Panc1 (cell line): Measurements from ENCODE around the gene PPCDC. TPM values are rescaled to one million over a fixed set of nuclear protein-coding genes. Genes with fewer than 3 reads are reported as not detected.

Experiments
- ATAC-seq: fragments of 200-7000 bp; cut with Tn5 transposase; 2 replicates; pipeline ENCODE4 v1.9.1; 2020; ENCODE audit warnings: mild to moderate bottlenecking, moderate library complexity
- BruUV-seq: library from RNA; stranded (reverse); fragments of 400-500 nt; replicated peaks from 2 replicates; lab custom pipeline; 2021; lab: Mats Ljungman, UMichigan
- CTCF ChIA-PET: fragments of 300-600 bp; sonication (Branson Sonifier 250); formaldehyde crosslinking; loops from one replicate; lab custom pipeline; 2022; ENCODE audit warnings: antibody characterized with exemption; lab: Charles Lee
- POLR2A ChIA-PET: fragments of 300-600 bp; sonication (Branson Sonifier 250); formaldehyde crosslinking; loops from one replicate; lab custom pipeline; 2022; ENCODE audit warnings: antibody characterized with exemption; lab: Charles Lee
- DNase-seq: peaks from one replicate; pipeline ENCODE4 v3.0.0-alpha.2; 2010; ENCODE audit warnings: low read depth, low spot score
- H3K27ac ChIP-seq: 2 replicates; pipeline ENCODE4 v1.5.1; 2011; ENCODE audit warnings: mild to moderate bottlenecking, low read length, inconsistent platforms
- H3K27me3 ChIP-seq: fragments of 200-500 bp; sonication (Bioruptor generic); 2 replicates; pipeline ENCODE4 v1.6.0; 2014; ENCODE audit warnings: low read length, inconsistent platforms; ENCODE audit not compliant: control insufficient read depth, insufficient read depth
- H3K36me3 ChIP-seq: fragments of 200-500 bp; sonication (Bioruptor generic); 2 replicates; pipeline ENCODE4 v1.5.1; 2014; ENCODE audit warnings: inconsistent platforms, mild to moderate bottlenecking, low read length, moderate library complexity; ENCODE audit not compliant: control insufficient read depth, insufficient read depth
- H3K4me1 ChIP-seq: 2 replicates; pipeline ENCODE4 v1.5.1; 2011; ENCODE audit warnings: inconsistent platforms, mild to moderate bottlenecking, low read length, moderate library complexity; ENCODE audit not compliant: control insufficient read depth, insufficient read depth
- H3K4me3 ChIP-seq, 2 experiments: 2 replicates each; pipeline ENCODE4 v1.5.1; 2011 to 2012; ENCODE audit warnings: low read depth in 2 of 2, low read length in 2 of 2, mild to moderate bottlenecking in 2 of 2, inconsistent platforms in 1 of 2, moderate library complexity in 1 of 2
- H3K9me3 ChIP-seq: fragments of 200-500 bp; sonication (Bioruptor generic); 2 replicates; pipeline ENCODE4 v1.5.1; 2014; ENCODE audit warnings: low read depth, mild to moderate bottlenecking, inconsistent platforms, low read length, moderate library complexity; ENCODE audit not compliant: control insufficient read depth, insufficient read depth
- POLR2AphosphoS5 ChIP-seq: IDR thresholded peaks from 2 replicates; pipeline ENCODE4 v1.6.1; 2012; ENCODE audit warnings: mild to moderate bottlenecking, low read depth, low read length, moderate library complexity
- SIN3A ChIP-seq: IDR thresholded peaks from 2 replicates; pipeline ENCODE4 v1.6.1; 2012; ENCODE audit warnings: low read depth, mild to moderate bottlenecking, low read length, moderate library complexity, borderline replicate concordance; ENCODE audit not compliant: insufficient read depth
- TCF7L2 ChIP-seq: IDR thresholded peaks from 2 replicates; pipeline ENCODE4 v1.6.1; 2011; ENCODE audit warnings: mild to moderate bottlenecking, low read depth, low read length, inconsistent platforms
- in situ Hi-C: cut with HindIII; loops from 2 replicates; pipeline ENCODE4 v1.10.0; 2016; ENCODE audit warnings: low sequenced_read_pairs, low pct_unique_long_range_greater_than_20kb
- intact Hi-C: fragments of 100-400 bp; cut with micrococcal nuclease; formaldehyde crosslinking; loops from one replicate; pipeline ENCODE4 v1.10.0; 2022; ENCODE audit not compliant: unreplicated experiment
- total RNA-seq: library from RNA; stranded (reverse); gene quantifications from one replicate; pipeline ENCODE4 v1.2.1, GENCODE V29; 2021; ENCODE audit not compliant: unreplicated experiment
- TF ChIP-seq, protein P1 (sequence below), 2 experiments: IDR thresholded peaks; 2 replicates each; pipeline ENCODE4 v1.6.1; 2011 to 2012; ENCODE audit warnings: low read depth in 2 of 2, control low read depth in 1 of 2, low read length in 1 of 2, mild to moderate bottlenecking in 1 of 2, moderate library complexity in 1 of 2; ENCODE audit not compliant: insufficient read depth in 1 of 2
- TF ChIP-seq, protein P2 (sequence below): fragments of 450-650 bp; IDR thresholded peaks from 2 replicates; pipeline ENCODE4 v1.5.1; 2017; ENCODE audit warnings: mild to moderate bottlenecking

The PPCDC gene
- total RNA-seq, 1 experiment from 2014 or later, result 26.1 TPM

DNA sequence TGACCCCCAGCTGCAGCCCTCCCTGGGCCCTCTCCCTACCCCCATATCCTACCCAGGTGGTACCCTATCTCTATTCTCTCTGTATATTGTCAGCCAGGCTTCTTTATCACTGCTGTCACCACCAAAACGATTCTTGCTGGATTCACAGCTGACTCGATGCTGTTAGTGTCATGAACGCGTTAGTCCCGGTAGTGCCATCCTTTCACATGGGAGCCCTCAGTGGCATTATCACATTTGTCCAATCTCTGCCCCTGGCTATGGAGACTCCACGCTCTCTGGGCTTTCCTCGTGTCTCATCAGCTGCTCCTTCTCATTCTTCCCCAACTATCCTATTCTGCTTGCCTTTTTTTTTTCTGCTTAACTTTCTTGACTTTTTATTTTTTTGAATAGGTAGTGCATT is 21.0 kb upstream of the PPCDC start:
- CTCF ChIA-PET, result interaction anchor here (0.6 kb wide), 1 partner anchor 229 kb away, joined by 8 read pairs; no protein-coding TSS in a partner anchor

DNA sequence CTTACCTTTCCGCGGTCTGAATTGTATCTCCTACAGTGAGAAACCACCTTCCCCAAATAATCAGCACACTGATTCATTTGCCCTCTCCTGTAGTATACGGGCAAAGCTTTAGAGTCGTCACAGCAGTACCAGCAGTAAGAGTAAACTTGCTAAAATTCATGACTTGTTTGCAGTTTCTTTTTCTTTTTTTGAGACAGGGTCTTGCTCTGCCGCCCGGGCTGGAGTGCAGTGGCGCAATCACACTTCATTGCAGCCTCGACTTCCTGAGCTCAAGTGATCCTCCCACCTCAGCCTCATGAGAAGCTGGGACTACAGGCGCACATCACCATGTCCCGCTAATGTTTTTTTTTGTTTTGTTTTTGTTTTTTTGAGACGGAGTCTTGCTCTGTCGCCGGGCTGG is 16.2 kb upstream of the PPCDC start:
- H3K27ac ChIP-seq, result no peak overlapping the region
- H3K36me3 ChIP-seq, result no peaks in the 10 kb centered on the region
- no peaks in the 10 kb centered on the region for H3K9me3 ChIP-seq
- H3K27me3 ChIP-seq, result no peaks in the 10 kb centered on the region
- no TSS peak for BruUV-seq
- intact Hi-C loops (no loop called here), in situ Hi-C loops (no loop called here)
- ChIA-PET CTCF (interaction anchor here (0.7 kb wide), 1 partner anchor 30 kb away, joined by 7 read pairs; no protein-coding TSS in a partner anchor), POLR2A (no interaction called here)
- H3K4me1 ChIP-seq, result no peaks in the 10 kb centered on the region
- TF ChIP-seq, protein P1, sequence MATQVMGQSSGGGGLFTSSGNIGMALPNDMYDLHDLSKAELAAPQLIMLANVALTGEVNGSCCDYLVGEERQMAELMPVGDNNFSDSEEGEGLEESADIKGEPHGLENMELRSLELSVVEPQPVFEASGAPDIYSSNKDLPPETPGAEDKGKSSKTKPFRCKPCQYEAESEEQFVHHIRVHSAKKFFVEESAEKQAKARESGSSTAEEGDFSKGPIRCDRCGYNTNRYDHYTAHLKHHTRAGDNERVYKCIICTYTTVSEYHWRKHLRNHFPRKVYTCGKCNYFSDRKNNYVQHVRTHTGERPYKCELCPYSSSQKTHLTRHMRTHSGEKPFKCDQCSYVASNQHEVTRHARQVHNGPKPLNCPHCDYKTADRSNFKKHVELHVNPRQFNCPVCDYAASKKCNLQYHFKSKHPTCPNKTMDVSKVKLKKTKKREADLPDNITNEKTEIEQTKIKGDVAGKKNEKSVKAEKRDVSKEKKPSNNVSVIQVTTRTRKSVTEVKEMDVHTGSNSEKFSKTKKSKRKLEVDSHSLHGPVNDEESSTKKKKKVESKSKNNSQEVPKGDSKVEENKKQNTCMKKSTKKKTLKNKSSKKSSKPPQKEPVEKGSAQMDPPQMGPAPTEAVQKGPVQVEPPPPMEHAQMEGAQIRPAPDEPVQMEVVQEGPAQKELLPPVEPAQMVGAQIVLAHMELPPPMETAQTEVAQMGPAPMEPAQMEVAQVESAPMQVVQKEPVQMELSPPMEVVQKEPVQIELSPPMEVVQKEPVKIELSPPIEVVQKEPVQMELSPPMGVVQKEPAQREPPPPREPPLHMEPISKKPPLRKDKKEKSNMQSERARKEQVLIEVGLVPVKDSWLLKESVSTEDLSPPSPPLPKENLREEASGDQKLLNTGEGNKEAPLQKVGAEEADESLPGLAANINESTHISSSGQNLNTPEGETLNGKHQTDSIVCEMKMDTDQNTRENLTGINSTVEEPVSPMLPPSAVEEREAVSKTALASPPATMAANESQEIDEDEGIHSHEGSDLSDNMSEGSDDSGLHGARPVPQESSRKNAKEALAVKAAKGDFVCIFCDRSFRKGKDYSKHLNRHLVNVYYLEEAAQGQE (IDR thresholded peaks at IDR 0.05; ENCODE audit: insufficient read depth in 1 of 2, low read depth in 2 of 2, low read length in 1 of 2), result no peak
- TF ChIP-seq POLR2AphosphoS5 (no peak), TCF7L2 (no peak), SIN3A (no peak)
- TF ChIP-seq, protein P2, sequence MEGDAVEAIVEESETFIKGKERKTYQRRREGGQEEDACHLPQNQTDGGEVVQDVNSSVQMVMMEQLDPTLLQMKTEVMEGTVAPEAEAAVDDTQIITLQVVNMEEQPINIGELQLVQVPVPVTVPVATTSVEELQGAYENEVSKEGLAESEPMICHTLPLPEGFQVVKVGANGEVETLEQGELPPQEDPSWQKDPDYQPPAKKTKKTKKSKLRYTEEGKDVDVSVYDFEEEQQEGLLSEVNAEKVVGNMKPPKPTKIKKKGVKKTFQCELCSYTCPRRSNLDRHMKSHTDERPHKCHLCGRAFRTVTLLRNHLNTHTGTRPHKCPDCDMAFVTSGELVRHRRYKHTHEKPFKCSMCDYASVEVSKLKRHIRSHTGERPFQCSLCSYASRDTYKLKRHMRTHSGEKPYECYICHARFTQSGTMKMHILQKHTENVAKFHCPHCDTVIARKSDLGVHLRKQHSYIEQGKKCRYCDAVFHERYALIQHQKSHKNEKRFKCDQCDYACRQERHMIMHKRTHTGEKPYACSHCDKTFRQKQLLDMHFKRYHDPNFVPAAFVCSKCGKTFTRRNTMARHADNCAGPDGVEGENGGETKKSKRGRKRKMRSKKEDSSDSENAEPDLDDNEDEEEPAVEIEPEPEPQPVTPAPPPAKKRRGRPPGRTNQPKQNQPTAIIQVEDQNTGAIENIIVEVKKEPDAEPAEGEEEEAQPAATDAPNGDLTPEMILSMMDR, result no peak
- DNase-seq (no peak), ATAC-seq (no peak)
- no peak overlapping the region for H3K4me3 ChIP-seq

More for the DNA sequence above, 21.0 kb upstream of the PPCDC start:
- no peaks in the 10 kb centered on the region for H3K9me3 ChIP-seq
- no peak overlapping the region for H3K4me3 ChIP-seq
- no peak overlapping the region for H3K27ac ChIP-seq
- intact Hi-C loops, result no loop called here
- ATAC-seq (no peak), DNase-seq (no peak)
- POLR2A ChIA-PET, result interaction anchor here (0.7 kb wide), 1 partner anchor 21 kb away, joined by 14 read pairs; no protein-coding TSS in a partner anchor
- H3K4me1 ChIP-seq, result no peaks in the 10 kb centered on the region
- no peaks in the 10 kb centered on the region for H3K36me3 ChIP-seq
- no peaks in the 10 kb centered on the region for H3K27me3 ChIP-seq
- in situ Hi-C loops, result no loop called here
- TF ChIP-seq, protein P2, result no peak
- no peak for TF ChIP-seq POLR2AphosphoS5
- TF ChIP-seq SIN3A, result no peak
- TF ChIP-seq TCF7L2, result no peak
- TF ChIP-seq, protein P1 (IDR thresholded peaks at IDR 0.05; ENCODE audit: insufficient read depth in 1 of 2, low read depth in 2 of 2, low read length in 1 of 2), result no peak
- BruUV-seq, result no TSS peak
